CMK (cell line): ENCODE measurements around the gene NABP2.
"Not testable (repeated sequence)": the region's sequence is repeated elsewhere in the genome, so short reads cannot be mapped to it uniquely, and the experiment has no call there.

Experiments
- DNase-seq: peaks from one replicate; pipeline ENCODE4 v3.0.0-alpha.2; 2010; ENCODE audit warnings: low read depth

NABP2 gene

GRCh38 chr12:56244494-56244893, 20.4 kb downstream of the NABP2 start:
- no peak for DNase-seq

- no peak for DNase-seq
These were observed 23.8 kb downstream of the NABP2 start for GRCh38 chr12:56247923-56248322.

- no peak for DNase-seq
These were observed 24.6 kb downstream of the NABP2 start for GRCh38 chr12:56248711-56249110.

GRCh38 chr12:56252649-56253048, 28.5 kb downstream of the NABP2 start:
- DNase-seq = no peak

GRCh38 chr12:56253091-56253490, 28.9 kb downstream of the NABP2 start:
- no peak for DNase-seq

- DNase-seq = no peak
These were observed 31.5 kb downstream of the NABP2 start for GRCh38 chr12:56255671-56256070.

GRCh38 chr12:56256326-56256960, 32.3 kb downstream of the NABP2 start:
- DNase-seq = no peak

- no peak for DNase-seq
These were observed 32.9 kb downstream of the NABP2 start for GRCh38 chr12:56257071-56257470.

GRCh38 chr12:56257491-56258067, 33.4 kb downstream of the NABP2 start:
- no peak for DNase-seq

GRCh38 chr12:56258068-56258819, 34.1 kb downstream of the NABP2 start, which contains the start of gene ANKRD52:
TSS of gene ANKRD52 (minus strand) at chr12:56258384. CDS start at chr12:56258269, 115 bp downstream.
- DNase-seq = peak; percentile 43

GRCh38 chr12:56258820-56259183, 34.7 kb downstream of the NABP2 start:
- no peak for DNase-seq

GRCh38 chr12:56260380-56260779, 36.2 kb downstream of the NABP2 start:
- DNase-seq = no peak

GRCh38 chr12:56260921-56261320, 36.8 kb downstream of the NABP2 start:
- no peak for DNase-seq

- DNase-seq = no peak
These were observed 37.5 kb downstream of the NABP2 start for GRCh38 chr12:56261503-56262232.

GRCh38 chr12:56262955-56263354, 38.8 kb downstream of the NABP2 start:
- DNase-seq = not testable (repeated sequence)

GRCh38 chr12:56266068-56266692, 42.0 kb downstream of the NABP2 start:
- DNase-seq = not testable (repeated sequence)

- DNase-seq = peak; percentile 57
These were observed 42.7 kb downstream of the NABP2 start, which contains the start of gene COQ10A for GRCh38 chr12:56266693-56267442. TSS of gene COQ10A (plus strand) at chr12:56266942. CDS start at chr12:56267119, 177 bp downstream.

- no peak for DNase-seq
These were observed 43.4 kb downstream of the NABP2 start for GRCh38 chr12:56267443-56268071.

GRCh38 chr12:56271031-56271430, 46.9 kb downstream of the NABP2 start:
- no peak for DNase-seq

GRCh38 chr12:56272468-56272867, 48.3 kb downstream of the NABP2 start:
- DNase-seq = not testable (repeated sequence)

- no peak for DNase-seq
These were observed 50.2 kb downstream of the NABP2 start for GRCh38 chr12:56274299-56274698.
